Measurements from ENCODE around the gene HNRNPDL.
"Not testable (repeated sequence)": the region's sequence is repeated elsewhere in the genome, so short reads cannot be mapped to it uniquely, and the experiment has no call there.

The HNRNPDL gene

GRCh38 chr4:82473621-82474164, 43.4 kb upstream of the HNRNPDL start:
- Histone ChIP-seq H3K4ac (ENCODE audit: low read length) (no peak overlapping the region), H3K23ac (ENCODE audit: low read depth, low read length, poor library complexity) (no peak overlapping the region), H3K4me2 (ENCODE audit: insufficient read depth, low read length, poor library complexity, severe bottlenecking) (no peak overlapping the region), H3K9ac (ENCODE audit: low read depth, low read length, poor library complexity) (no peak overlapping the region), H3K14ac (ENCODE audit: low read length) (no peak overlapping the region), H3K4me1 (ENCODE audit: control insufficient read depth in 2 of 2, insufficient read depth in 1 of 2, low read depth in 1 of 2, low read length in 2 of 2) (no peaks in the 10 kb centered on the region), H2BK12ac (ENCODE audit: low read length) (no peak overlapping the region), H3K9me3 (replicated peaks in 1 of 2; ENCODE audit: control insufficient read depth in 2 of 2, insufficient read depth in 1 of 2, low read depth in 1 of 2, low read length in 2 of 2) (no peaks in the 10 kb centered on the region), H2BK15ac (ENCODE audit: low read length) (no peak overlapping the region), H4K91ac (ENCODE audit: low read depth, low read length, poor library complexity) (no peak overlapping the region), H3K27ac (replicated peaks; ENCODE audit: low read length) (no peak overlapping the region), H3K18ac (ENCODE audit: low read length) (no peak overlapping the region), H2BK120ac (ENCODE audit: low read depth, low read length) (no peak overlapping the region), H3K27me3 (ENCODE audit: control insufficient read depth in 3 of 3, insufficient read depth in 3 of 3, low read depth in 1 of 3, low read length in 3 of 3) (no peaks in the 10 kb centered on the region), H3K36me3 (replicated peaks in 1 of 2; ENCODE audit: control insufficient read depth in 2 of 2, insufficient read depth in 2 of 2, low read length in 2 of 2) (no peaks in the 10 kb centered on the region), H4K8ac (ENCODE audit: low read depth, low read length) (no peak overlapping the region), H3K4me3 (ENCODE audit: low read length in 2 of 2) (no peak overlapping the region), H2AFZ (ENCODE audit: low read length) (no peak overlapping the region), H2BK5ac (ENCODE audit: low read length) (no peak overlapping the region), H2AK5ac (ENCODE audit: low read depth, low read length) (no peak overlapping the region), H3K79me1 (ENCODE audit: low read depth, low read length) (no peaks in the 10 kb centered on the region)
- no peak for DNase-seq (ENCODE audit: low spot score)
- WGBS, 2 donors (ENCODE audit: extremely low coverage in 2 of 2, insufficient read length in 2 of 2, insufficient replicate concordance in 1 of 2): no CpG with 5 or more reads among the region's 15 CpGs

GRCh38 chr4:82473080-82473479, 42.8 kb upstream of the HNRNPDL start:
- not testable (repeated sequence) for H3K79me1 ChIP-seq (ENCODE audit: low read depth, low read length); H3K18ac ChIP-seq (ENCODE audit: low read length); H2BK5ac ChIP-seq (ENCODE audit: low read length); H3K9me3 ChIP-seq (replicated peaks in 1 of 2; ENCODE audit: control insufficient read depth in 2 of 2, insufficient read depth in 1 of 2, low read depth in 1 of 2, low read length in 2 of 2); H3K9ac ChIP-seq (ENCODE audit: low read depth, low read length, poor library complexity); H2AK5ac ChIP-seq (ENCODE audit: low read depth, low read length); H3K36me3 ChIP-seq (replicated peaks in 1 of 2; ENCODE audit: control insufficient read depth in 2 of 2, insufficient read depth in 2 of 2, low read length in 2 of 2); H2AFZ ChIP-seq (ENCODE audit: low read length); H3K4ac ChIP-seq (ENCODE audit: low read length); H2BK15ac ChIP-seq (ENCODE audit: low read length); H2BK12ac ChIP-seq (ENCODE audit: low read length); H3K27me3 ChIP-seq (ENCODE audit: control insufficient read depth in 3 of 3, insufficient read depth in 3 of 3, low read depth in 1 of 3, low read length in 3 of 3); H2BK120ac ChIP-seq (ENCODE audit: low read depth, low read length); H4K8ac ChIP-seq (ENCODE audit: low read depth, low read length); H3K4me3 ChIP-seq (ENCODE audit: low read length in 2 of 2); H3K27ac ChIP-seq (replicated peaks; ENCODE audit: low read length); H3K4me2 ChIP-seq (ENCODE audit: insufficient read depth, low read length, poor library complexity, severe bottlenecking); H3K14ac ChIP-seq (ENCODE audit: low read length); H3K4me1 ChIP-seq (ENCODE audit: control insufficient read depth in 2 of 2, insufficient read depth in 1 of 2, low read depth in 1 of 2, low read length in 2 of 2); H4K91ac ChIP-seq (ENCODE audit: low read depth, low read length, poor library complexity); DNase-seq (ENCODE audit: low spot score); H3K23ac ChIP-seq (ENCODE audit: low read depth, low read length, poor library complexity)
- WGBS, 2 donors (ENCODE audit: extremely low coverage in 2 of 2, insufficient read length in 2 of 2, insufficient replicate concordance in 1 of 2): no CpG with 5 or more reads among the region's 5 CpGs

- H3K4me2 ChIP-seq (ENCODE audit: insufficient read depth, low read length, poor library complexity, severe bottlenecking): no peak overlapping the region
- H4K8ac ChIP-seq (ENCODE audit: low read depth, low read length): no peak overlapping the region
- no peak overlapping the region for H3K27ac ChIP-seq (replicated peaks; ENCODE audit: low read length)
- no peak for DNase-seq (ENCODE audit: low spot score)
- no peak overlapping the region for H3K4ac ChIP-seq (ENCODE audit: low read length)
- H2BK120ac ChIP-seq (ENCODE audit: low read depth, low read length): no peak overlapping the region
- H3K27me3 ChIP-seq (ENCODE audit: control insufficient read depth in 3 of 3, insufficient read depth in 3 of 3, low read depth in 1 of 3, low read length in 3 of 3): no peaks in the 10 kb centered on the region
- H3K9ac ChIP-seq (ENCODE audit: low read depth, low read length, poor library complexity): no peak overlapping the region
- H3K4me1 ChIP-seq (ENCODE audit: control insufficient read depth in 2 of 2, insufficient read depth in 1 of 2, low read depth in 1 of 2, low read length in 2 of 2): no peaks in the 10 kb centered on the region
- no peak overlapping the region for H2BK5ac ChIP-seq (ENCODE audit: low read length)
- H3K9me3 ChIP-seq (replicated peaks in 1 of 2; ENCODE audit: control insufficient read depth in 2 of 2, insufficient read depth in 1 of 2, low read depth in 1 of 2, low read length in 2 of 2): peaks cover 0 to 7% of the 10 kb centered on the region in 2 donors
- no peak overlapping the region for H3K4me3 ChIP-seq (ENCODE audit: low read length in 2 of 2)
- WGBS, 2 donors (ENCODE audit: extremely low coverage in 2 of 2, insufficient read length in 2 of 2, insufficient replicate concordance in 1 of 2): no CpG with 5 or more reads among the region's 2 CpGs
- no peak overlapping the region for H2BK12ac ChIP-seq (ENCODE audit: low read length)
- no peak overlapping the region for H2AFZ ChIP-seq (ENCODE audit: low read length)
- no peaks in the 10 kb centered on the region for H3K79me1 ChIP-seq (ENCODE audit: low read depth, low read length)
- H2BK15ac ChIP-seq (ENCODE audit: low read length): no peak overlapping the region
- no peak overlapping the region for H3K23ac ChIP-seq (ENCODE audit: low read depth, low read length, poor library complexity)
- H3K14ac ChIP-seq (ENCODE audit: low read length): no peak overlapping the region
- H4K91ac ChIP-seq (ENCODE audit: low read depth, low read length, poor library complexity): no peak overlapping the region
- no peak overlapping the region for H3K18ac ChIP-seq (ENCODE audit: low read length)
- H2AK5ac ChIP-seq (ENCODE audit: low read depth, low read length): no peak overlapping the region
- peaks cover 0 to 22% of the 10 kb centered on the region in 2 donors for H3K36me3 ChIP-seq (replicated peaks in 1 of 2; ENCODE audit: control insufficient read depth in 2 of 2, insufficient read depth in 2 of 2, low read length in 2 of 2)
Observed at GRCh38 chr4:82469791-82470345, 39.6 kb upstream of the HNRNPDL start.

- Histone ChIP-seq H3K27ac (replicated peaks; ENCODE audit: low read length) (no peak overlapping the region), H4K91ac (ENCODE audit: low read depth, low read length, poor library complexity) (no peak overlapping the region), H3K9me3 (replicated peaks in 1 of 2; ENCODE audit: control insufficient read depth in 2 of 2, insufficient read depth in 1 of 2, low read depth in 1 of 2, low read length in 2 of 2) (peaks cover 0 to 7% of the 10 kb centered on the region in 2 donors), H3K4me1 (ENCODE audit: control insufficient read depth in 2 of 2, insufficient read depth in 1 of 2, low read depth in 1 of 2, low read length in 2 of 2) (no peaks in the 10 kb centered on the region), H3K4me3 (ENCODE audit: low read length in 2 of 2) (no peak overlapping the region), H2BK15ac (ENCODE audit: low read length) (no peak overlapping the region), H3K9ac (ENCODE audit: low read depth, low read length, poor library complexity) (no peak overlapping the region), H2BK5ac (ENCODE audit: low read length) (no peak overlapping the region), H3K18ac (ENCODE audit: low read length) (no peak overlapping the region), H2BK12ac (ENCODE audit: low read length) (no peak overlapping the region), H3K27me3 (ENCODE audit: control insufficient read depth in 3 of 3, insufficient read depth in 3 of 3, low read depth in 1 of 3, low read length in 3 of 3) (no peaks in the 10 kb centered on the region), H3K79me1 (ENCODE audit: low read depth, low read length) (no peaks in the 10 kb centered on the region), H2AFZ (ENCODE audit: low read length) (no peak overlapping the region), H2BK120ac (ENCODE audit: low read depth, low read length) (no peak overlapping the region), H4K8ac (ENCODE audit: low read depth, low read length) (no peak overlapping the region), H3K14ac (ENCODE audit: low read length) (no peak overlapping the region), H2AK5ac (ENCODE audit: low read depth, low read length) (no peak overlapping the region), H3K4me2 (ENCODE audit: insufficient read depth, low read length, poor library complexity, severe bottlenecking) (no peak overlapping the region), H3K4ac (ENCODE audit: low read length) (no peak overlapping the region), H3K36me3 (replicated peaks in 1 of 2; ENCODE audit: control insufficient read depth in 2 of 2, insufficient read depth in 2 of 2, low read length in 2 of 2) (peaks cover 3 to 42% of the 10 kb centered on the region in 2 donors), H3K23ac (ENCODE audit: low read depth, low read length, poor library complexity) (no peak overlapping the region)
- WGBS, 2 donors (ENCODE audit: extremely low coverage in 2 of 2, insufficient read length in 2 of 2, insufficient replicate concordance in 1 of 2): no CpG with 5 or more reads among the region's 3 CpGs
- no peak for DNase-seq (ENCODE audit: low spot score)
Observed at GRCh38 chr4:82467471-82467870, 37.2 kb upstream of the HNRNPDL start.
